Liver (tissue), 3 donors: ENCODE data around the gene CNIH3.

Experiments
- ATF3 ChIP-seq: IDR thresholded peaks from 2 replicates; pipeline ENCODE4 v1.6.1; 2016; ENCODE audit warnings: antibody characterized with exemption
- CTCF ChIP-seq: fragments of 150-350 bp; IDR thresholded peaks from 2 replicates; pipeline ENCODE4 v1.5.1; 2017; ENCODE audit warnings: improper control_type of control experiment, low read depth, low read length; ENCODE audit not compliant: missing input control
- FOXA2 ChIP-seq: IDR thresholded peaks from 2 replicates; pipeline ENCODE4 v1.6.1; 2016; ENCODE audit warnings: antibody characterized with exemption
- GABPA ChIP-seq, 2 donors: IDR thresholded peaks in 1 of 2; conservative IDR thresholded peaks in 1 of 2; 2 replicates each; pipeline ENCODE4 v1.6.1; 2016; ENCODE audit warnings: antibody characterized with exemption in 2 of 2, mild to moderate bottlenecking in 1 of 2, moderate library complexity in 1 of 2
- JUND ChIP-seq, 2 donors: IDR thresholded peaks; 2 replicates each; pipeline ENCODE4 v1.6.1; 2016; ENCODE audit warnings: antibody characterized with exemption in 2 of 2
- MAX ChIP-seq: IDR thresholded peaks from 2 replicates; pipeline ENCODE4 v1.6.1; 2016; ENCODE audit warnings: antibody characterized with exemption
- NR2F2 ChIP-seq: IDR thresholded peaks from 2 replicates; pipeline ENCODE4 v1.6.1; 2016; ENCODE audit warnings: antibody characterized with exemption
- RAD21 ChIP-seq, 2 donors: IDR thresholded peaks; 2 replicates each; pipeline ENCODE4 v1.6.1; 2016; ENCODE audit warnings: antibody characterized with exemption in 2 of 2, mild to moderate bottlenecking in 2 of 2
- REST ChIP-seq: IDR thresholded peaks from 2 replicates; pipeline ENCODE4 v1.6.1; 2016; ENCODE audit warnings: antibody characterized with exemption, mild to moderate bottlenecking
- SP1 ChIP-seq: IDR thresholded peaks from 2 replicates; pipeline ENCODE4 v1.6.1; 2018; ENCODE audit warnings: antibody characterized with exemption, mild to moderate bottlenecking
- TAF1 ChIP-seq: conservative IDR thresholded peaks from 2 replicates; pipeline ENCODE4 v1.6.1; 2016; ENCODE audit warnings: antibody characterized with exemption, mild to moderate bottlenecking
- YY1 ChIP-seq: IDR thresholded peaks from 2 replicates; pipeline ENCODE4 v1.6.1; 2016; ENCODE audit warnings: antibody characterized with exemption, mild to moderate bottlenecking
- ZBTB33 ChIP-seq: IDR thresholded peaks from 2 replicates; pipeline ENCODE4 v1.6.1; 2016; ENCODE audit warnings: antibody characterized with exemption
- donor health status: healthy.
- donor health status: healthy.

GRCh38 chr1:224640587-224640986, 24.5 kb downstream of the CNIH3 start:
- TF ChIP-seq CTCF (no peak), GABPA (IDR thresholded peaks at IDR 0.05 in 1 of 2, conservative IDR thresholded peaks at IDR 0.05 in 1 of 2) (no peak), RAD21 (IDR thresholded peaks at IDR 0.05) (no peak), REST (no peak), ATF3 (no peak), TAF1 (no peak), SP1 (no peak), YY1 (no peak), JUND (IDR thresholded peaks at IDR 0.05) (no peak), FOXA2 (no peak), ZBTB33 (no peak), MAX (no peak), NR2F2 (no peak)
